Endothelial cell of umbilical vein (primary cell): ENCODE results near the gene RAB17. TPM values are rescaled to one million over a fixed set of nuclear protein-coding genes. Genes with fewer than 3 reads are reported as not detected.

Source experiments
- BruUV-seq: library from RNA; stranded (reverse); fragments of 400-500 nt; replicated peaks from 2 replicates; lab custom pipeline; 2021; lab: Mats Ljungman, UMichigan
- CTCF ChIA-PET: fragments of 300-600, 350-600 bp; sonication (Branson Sonifier 250); formaldehyde crosslinking; loops from one replicate; lab custom pipeline; 2021; ENCODE audit warnings: antibody characterized with exemption, inconsistent platforms; lab: Charles Lee
- POLR2A ChIA-PET: fragments of 300-600, 350-600 bp; sonication (Branson Sonifier 250); formaldehyde crosslinking; loops from one replicate; lab custom pipeline; 2021; ENCODE audit warnings: antibody characterized with exemption, inconsistent platforms; lab: Charles Lee
- DNase-seq: peaks from one replicate; pipeline ENCODE4 v3.0.0-alpha.2; 2011; ENCODE audit warnings: low read depth, low spot score
- FAIRE-seq: peaks from 2 replicates; lab custom pipeline; 2011; peaks lifted over from hg19 to GRCh38; lab: Jason Lieb, UNC
- H2AFZ ChIP-seq: 2 replicates; pipeline ENCODE4 v1.6.0; 2012; ENCODE audit warnings: low read depth, low read length, control low read depth, inconsistent platforms
- H3K27ac ChIP-seq: 2 replicates; pipeline ENCODE4 v1.5.1; 2011; ENCODE audit warnings: low read depth, mild to moderate bottlenecking, control low read depth, low read length, moderate library complexity; ENCODE audit not compliant: insufficient read depth
- H3K27me3 ChIP-seq, 2 experiments: 2 replicates each; pipeline versions ENCODE4 v1.6.0 to v1.6.1; 2011; ENCODE audit warnings: low read length in 2 of 2, mixed read lengths in 1 of 2; ENCODE audit not compliant: control insufficient read depth in 2 of 2, insufficient read depth in 2 of 2
- H3K36me3 ChIP-seq, 2 experiments: 2 replicates in 1 of 2; 3 replicates in 1 of 2; pipeline ENCODE4 v1.5.1; 2011; ENCODE audit warnings: low read length in 2 of 2, mild to moderate bottlenecking in 1 of 2, moderate library complexity in 1 of 2; ENCODE audit not compliant: control insufficient read depth in 2 of 2, insufficient read depth in 2 of 2; ENCODE audit errors: extremely low read depth in 1 of 2
- H3K4me1 ChIP-seq: 3 replicates; pipeline ENCODE4 v1.5.1; 2011; ENCODE audit warnings: mild to moderate bottlenecking, low read length; ENCODE audit not compliant: control insufficient read depth, insufficient read depth; ENCODE audit errors: extremely low read depth
- H3K4me2 ChIP-seq: 2 replicates; pipeline ENCODE4 v1.6.1; 2011; ENCODE audit warnings: low read length, control low read depth, mixed read lengths; ENCODE audit not compliant: insufficient read depth
- H3K4me3 ChIP-seq, 3 experiments: fragments of 200-600 bp in 1 of 3; sonication (generic), shearing (Covaris generic) in 1 of 3; replicated peaks in 1 of 3; 2 replicates each; pipeline ENCODE4 v1.5.1; 2011 to 2016; ENCODE audit warnings: control low read depth in 3 of 3, low read length in 3 of 3, mild to moderate bottlenecking in 2 of 3, inconsistent platforms in 1 of 3, low read depth in 1 of 3, moderate library complexity in 1 of 3; ENCODE audit not compliant: insufficient read depth in 1 of 3
- H3K79me2 ChIP-seq: 2 replicates; pipeline ENCODE4 v1.6.0; 2012; ENCODE audit warnings: low read length, inconsistent platforms; ENCODE audit not compliant: control insufficient read depth, insufficient read depth
- H3K9ac ChIP-seq: replicated peaks from 2 replicates; pipeline ENCODE3; 2011; ENCODE audit warnings: low read length, control low read depth; ENCODE audit not compliant: insufficient read depth; ENCODE audit errors: extremely low read depth
- H3K9me1 ChIP-seq: replicated peaks from 3 replicates; pipeline ENCODE4 v1.6.0; 2011; ENCODE audit warnings: mild to moderate bottlenecking, low read length; ENCODE audit not compliant: control insufficient read depth, insufficient read depth; ENCODE audit errors: extremely low read depth
- H3K9me3 ChIP-seq: replicated peaks from 2 replicates; pipeline ENCODE4 v1.5.1; 2012; ENCODE audit warnings: low read length, inconsistent platforms; ENCODE audit not compliant: control insufficient read depth, insufficient read depth
- H4K20me1 ChIP-seq: replicated peaks from 2 replicates; pipeline ENCODE3; 2011; ENCODE audit warnings: mild to moderate bottlenecking, low read length; ENCODE audit not compliant: control insufficient read depth, insufficient read depth; ENCODE audit errors: extremely low read depth
- CTCF ChIP-seq, 2 donors: IDR thresholded peaks; 1 replicate in 1 of 2; 2 replicates in 1 of 2; pipeline ENCODE4 v1.5.1; 2011; ENCODE audit warnings: low read length in 2 of 2, mild to moderate bottlenecking in 2 of 2, moderate library complexity in 2 of 2, control low read depth in 1 of 2, inconsistent platforms in 1 of 2, low read depth in 1 of 2; ENCODE audit not compliant: insufficient read depth in 1 of 2; ENCODE audit errors: extremely low read depth in 1 of 2
- EZH2 ChIP-seq: IDR thresholded peaks from 2 replicates; pipeline ENCODE4 v1.6.1; 2012; ENCODE audit warnings: borderline replicate concordance, low read depth, mild to moderate bottlenecking, moderate library complexity, low read length, inconsistent platforms; ENCODE audit not compliant: severe bottlenecking
- FOS ChIP-seq: IDR thresholded peaks from 2 replicates; pipeline ENCODE4 v1.6.1; 2011; ENCODE audit warnings: mild to moderate bottlenecking, low read length, moderate library complexity, borderline replicate concordance; ENCODE audit not compliant: insufficient read depth
- GATA2 ChIP-seq: IDR thresholded peaks from 2 replicates; pipeline ENCODE4 v1.7.0; 2011; ENCODE audit warnings: low read depth, mild to moderate bottlenecking, moderate library complexity, mixed read lengths, low read length; ENCODE audit not compliant: insufficient read length, insufficient read depth
- JUN ChIP-seq: IDR thresholded peaks from 2 replicates; pipeline ENCODE4 v1.6.1; 2011; ENCODE audit warnings: borderline replicate concordance, low read depth; ENCODE audit not compliant: insufficient read length, insufficient read depth
- MYC ChIP-seq: IDR thresholded peaks from one replicate; pipeline ENCODE4 v1.6.1; 2011; ENCODE audit warnings: mild to moderate bottlenecking, low read depth, low read length
- POLR2A ChIP-seq: IDR thresholded peaks from 2 replicates; pipeline ENCODE4 v1.6.1; 2012; ENCODE audit warnings: low read depth, mild to moderate bottlenecking, control low read depth, low read length
- POLR2AphosphoS5 ChIP-seq: IDR thresholded peaks from 2 replicates; pipeline ENCODE4 v1.6.1; 2012; ENCODE audit warnings: low read depth, mild to moderate bottlenecking, control low read depth, low read length, moderate library complexity; ENCODE audit not compliant: insufficient read depth
- dilution Hi-C: fragments of 300-500 bp; cut with MboI; formaldehyde crosslinking; loops from one replicate; pipeline ENCODE4 v1.15.0; 2019; ENCODE audit warnings: low sequenced_read_pairs; ENCODE audit not compliant: extremely low pct_ligation_motif_present
- intact Hi-C: fragments of 100-400 bp; cut with micrococcal nuclease; formaldehyde crosslinking; loops from one replicate; pipeline ENCODE4 v1.10.0; 2022
- polyA plus RNA-seq, 4 experiments: library from polyadenylated mRNA; depleted of rRNA in 3 of 4; stranded (reverse) in 3 of 4; unstranded in 1 of 4; fragments of >200 nt; gene quantifications; 2 replicates each; pipeline versions ENCODE4 v1.2.1 to v1.2.3, GENCODE V29; 2011 to 2012; ENCODE audit warnings: missing spikeins in 1 of 4
- total RNA-seq: library from RNA; stranded (reverse); gene quantifications from 2 replicates; pipeline ENCODE4 v1.2.3, GENCODE V29; 2021
- TF ChIP-seq, protein P1 (sequence below): IDR thresholded peaks from 2 replicates; pipeline ENCODE4 v1.6.1; 2011; ENCODE audit not compliant: insufficient read depth, insufficient read length

RAB17 gene
- total and polyA plus RNA-seq, 2 donors (not counting 3 experiments of a cell fraction or from before 2014, with no cell fraction given): 0.41 to 0.77 TPM

DNA sequence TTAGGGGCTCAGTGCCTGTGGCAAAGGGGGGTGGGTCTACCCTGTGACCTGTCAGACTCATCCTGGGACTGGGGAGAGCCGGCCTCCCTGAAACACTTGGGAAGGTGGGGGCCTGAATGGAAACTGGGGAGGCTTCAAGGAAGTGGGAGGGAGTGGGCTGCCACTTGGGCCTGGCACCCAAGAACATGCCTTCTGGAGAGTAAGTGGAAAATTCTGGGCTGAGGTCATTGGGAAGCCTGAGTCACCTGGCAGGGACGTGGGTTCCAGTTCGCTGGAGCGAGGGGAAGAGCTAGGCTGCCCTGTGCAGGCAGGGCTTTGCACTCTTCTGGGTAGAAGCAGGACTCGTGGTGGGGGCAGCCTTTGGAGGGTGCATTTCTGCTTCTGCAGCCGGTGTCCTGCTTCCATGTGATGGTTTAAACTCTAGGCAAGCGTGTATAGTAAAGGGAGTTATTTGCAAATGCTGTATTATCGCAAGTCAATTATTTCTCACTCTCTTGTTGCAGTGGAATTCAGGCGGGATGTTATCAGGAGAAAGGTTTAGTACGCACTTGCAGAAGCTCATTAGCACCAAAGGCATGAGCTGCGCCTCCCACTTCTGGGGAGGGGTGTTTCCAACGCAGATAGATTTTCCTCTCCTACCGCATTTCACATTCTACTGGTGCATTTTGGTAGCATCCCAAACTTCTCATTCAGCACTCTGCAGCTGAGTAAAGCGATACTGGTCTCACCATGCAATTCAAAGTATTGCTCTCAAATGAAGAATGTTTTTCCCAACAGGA is 40.7 kb upstream of the RAB17 start:
- DNase-seq (no peak), FAIRE-seq (no peak)
- Histone ChIP-seq H3K4me3 (no peak overlapping the region), H3K9me1 (no peaks in the 10 kb centered on the region), H3K4me2 (no peak overlapping the region), H3K9me3 (no peaks in the 10 kb centered on the region), H3K27me3 (no peaks in the 10 kb centered on the region), H3K9ac (no peak overlapping the region), H3K4me1 (peaks cover 13% of the 10 kb centered on the region), H3K36me3 (peaks cover 0 to 9% of the 10 kb centered on the region in 2 experiments), H2AFZ (no peak overlapping the region), H4K20me1 (no peaks in the 10 kb centered on the region), H3K27ac (no peak overlapping the region), H3K79me2 (peaks cover 2% of the 10 kb centered on the region)
- TF ChIP-seq FOS (no peak), EZH2 (no peak), CTCF (IDR thresholded peaks at IDR 0.05; ENCODE audit: extremely low read depth in 1 of 2, insufficient read depth in 1 of 2, low read depth in 1 of 2, low read length in 2 of 2) (no peak), POLR2AphosphoS5 (no peak), POLR2A (no peak), GATA2 (no peak), JUN (no peak), MYC (no peak)
- TF ChIP-seq, protein P1, sequence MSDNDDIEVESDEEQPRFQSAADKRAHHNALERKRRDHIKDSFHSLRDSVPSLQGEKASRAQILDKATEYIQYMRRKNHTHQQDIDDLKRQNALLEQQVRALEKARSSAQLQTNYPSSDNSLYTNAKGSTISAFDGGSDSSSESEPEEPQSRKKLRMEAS: no peak
- BruUV-seq: no TSS peak
- POLR2A ChIA-PET: no interaction called here
- dilution Hi-C loops: no loop called here
- CTCF ChIA-PET: interaction anchor here (1.3 kb wide), 1 partner anchor 114 kb away, joined by 3 read pairs; no protein-coding TSS in a partner anchor
- intact Hi-C loops: no loop called here
